HEK293 (cell line): ENCODE results near the gene LEFTY1.

Source experiments
- ATF2 ChIP-seq: fragments of 450-650 bp; formaldehyde crosslinking; IDR thresholded peaks from 2 replicates; pipeline ENCODE4 v1.5.1; 2016; ENCODE audit warnings: missing biosample characterization, missing genetic modification characterization, low read depth
- ZNF426 ChIP-seq: fragments of 450-650 bp; formaldehyde crosslinking; IDR thresholded peaks from 2 replicates; pipeline ENCODE4 v1.5.1; 2017; ENCODE audit warnings: missing biosample characterization, missing genetic modification characterization, mild to moderate bottlenecking, inconsistent platforms, moderate library complexity
- ZNF561 ChIP-seq: fragments of 450-650 bp; IDR thresholded peaks from 2 replicates; pipeline ENCODE4 v1.5.1; 2018; ENCODE audit warnings: missing biosample characterization, missing genetic modification characterization, borderline replicate concordance
- ZNF792 ChIP-seq: fragments of 450-650 bp; formaldehyde crosslinking; IDR thresholded peaks from 2 replicates; pipeline ENCODE4 v1.5.1; 2016; ENCODE audit warnings: missing biosample characterization, missing genetic modification characterization

DNA sequence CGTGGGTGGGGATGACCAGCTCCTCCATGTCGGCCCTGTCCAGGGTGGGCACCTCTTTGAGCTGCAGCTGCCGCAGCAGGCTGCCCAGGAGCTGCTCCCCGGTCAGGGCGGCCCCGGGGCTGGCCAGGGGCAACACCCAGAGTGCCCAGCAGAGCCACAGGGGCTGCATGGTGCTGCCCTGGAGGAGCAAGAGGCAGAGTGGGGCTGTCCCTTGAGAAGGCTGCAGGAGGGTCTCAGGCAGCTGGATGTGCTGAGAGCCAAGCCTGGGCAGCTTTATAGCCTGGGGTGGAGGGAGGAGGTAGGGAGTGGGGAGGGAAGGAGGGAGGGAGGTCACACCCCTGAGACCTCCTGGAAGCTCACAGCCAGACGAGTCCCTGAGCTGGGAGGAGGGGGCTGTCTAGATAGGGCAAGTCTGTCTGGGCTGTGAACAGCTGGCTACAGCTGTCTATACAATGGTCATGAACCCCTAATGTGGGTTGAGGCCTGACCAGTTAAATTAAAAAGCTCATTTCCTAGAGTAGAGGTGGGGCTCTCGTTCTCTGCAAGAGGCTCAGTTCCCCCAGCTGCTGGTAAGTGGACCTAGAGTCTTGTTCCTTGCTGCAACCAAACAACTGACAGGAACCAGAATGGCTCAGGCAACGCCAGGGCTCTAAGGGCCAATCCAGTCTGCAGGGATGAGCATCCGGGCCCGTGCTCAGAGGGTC is at the start of gene LEFTY1:
- TF ChIP-seq ZNF792 (tag by site-specific recombination): no peak
- no peak for TF ChIP-seq ATF2 (tag by site-specific recombination)
- no peak for TF ChIP-seq ZNF561
- no peak for TF ChIP-seq ZNF426 (tag by site-specific recombination)
